Activated T-helper 9 cell treated with anti-CD3 and anti-CD28 coated beads, Interleukin-2, amount 50 U/mL, for 16 hours (primary cell): ENCODE measurements around the gene TIMP1.
"Not testable (repeated sequence)": the region's sequence is repeated elsewhere in the genome, so short reads cannot be mapped to it uniquely, and the experiment has no call there.

Source experiments
- DNase-seq: peaks from one replicate; pipeline ENCODE4 v3.0.0-alpha.2; 2020; ENCODE audit warnings: low read depth

The TIMP1 gene

DNA sequence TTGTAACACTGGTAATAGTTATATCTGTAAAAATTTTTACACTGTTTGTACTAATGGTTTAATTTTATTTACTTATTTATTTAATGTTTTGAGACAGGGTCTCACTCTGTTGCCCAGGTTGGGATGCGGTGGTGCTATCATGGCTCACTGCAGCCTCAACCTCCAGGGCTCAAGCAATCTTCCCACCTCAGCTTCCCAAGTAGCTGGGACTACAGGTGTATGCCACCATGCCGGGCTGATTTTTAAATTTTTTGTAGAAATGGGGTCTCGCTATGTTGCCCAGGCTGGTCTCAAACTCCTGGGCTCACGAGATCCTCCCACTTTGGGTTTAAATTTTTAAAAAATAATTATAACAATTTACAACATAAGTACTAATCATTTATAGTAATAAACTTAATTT, 20.9 kb downstream of the TIMP1 start:
- not testable (repeated sequence) for DNase-seq

DNA sequence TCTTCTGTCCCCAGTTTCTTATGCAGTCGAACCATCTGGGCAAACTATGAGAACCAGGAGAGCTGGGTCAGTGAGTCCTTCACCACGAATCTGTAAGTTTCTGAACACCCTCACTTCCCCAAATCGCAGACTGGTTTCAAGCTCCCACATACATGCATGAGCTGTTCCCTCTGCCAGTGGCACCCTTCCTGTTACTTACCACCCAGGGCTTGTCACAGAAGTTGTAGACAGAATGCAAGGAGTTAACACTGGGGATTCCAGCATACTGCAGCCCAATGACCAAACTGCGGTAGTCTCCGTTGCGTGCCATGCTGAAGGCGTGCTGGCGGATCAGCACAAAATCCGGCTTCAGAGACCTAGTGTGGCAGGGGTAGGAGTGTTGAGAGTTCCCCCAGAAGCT, 22.8 kb downstream of the TIMP1 start:
- DNase-seq, result no peak

DNA sequence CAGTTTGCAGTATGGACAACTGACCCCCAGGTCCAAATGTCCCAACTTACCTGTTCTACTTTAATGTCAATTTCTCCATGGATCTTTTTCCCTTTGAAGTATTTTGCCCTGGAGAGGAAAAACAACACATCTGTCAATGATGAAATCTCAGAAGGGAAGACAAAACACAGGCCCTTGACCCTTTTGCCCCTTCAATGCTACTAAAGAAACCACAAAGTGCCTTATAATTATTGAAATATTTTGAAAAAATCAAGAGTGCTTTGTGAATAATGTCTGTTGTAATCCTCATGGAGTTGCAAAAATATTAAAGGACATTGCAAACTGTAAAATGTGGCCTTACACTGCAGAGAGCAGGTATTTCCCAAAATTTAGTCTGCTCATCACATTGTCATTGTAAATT, 24.9 kb downstream of the TIMP1 start:
- no peak for DNase-seq

DNA sequence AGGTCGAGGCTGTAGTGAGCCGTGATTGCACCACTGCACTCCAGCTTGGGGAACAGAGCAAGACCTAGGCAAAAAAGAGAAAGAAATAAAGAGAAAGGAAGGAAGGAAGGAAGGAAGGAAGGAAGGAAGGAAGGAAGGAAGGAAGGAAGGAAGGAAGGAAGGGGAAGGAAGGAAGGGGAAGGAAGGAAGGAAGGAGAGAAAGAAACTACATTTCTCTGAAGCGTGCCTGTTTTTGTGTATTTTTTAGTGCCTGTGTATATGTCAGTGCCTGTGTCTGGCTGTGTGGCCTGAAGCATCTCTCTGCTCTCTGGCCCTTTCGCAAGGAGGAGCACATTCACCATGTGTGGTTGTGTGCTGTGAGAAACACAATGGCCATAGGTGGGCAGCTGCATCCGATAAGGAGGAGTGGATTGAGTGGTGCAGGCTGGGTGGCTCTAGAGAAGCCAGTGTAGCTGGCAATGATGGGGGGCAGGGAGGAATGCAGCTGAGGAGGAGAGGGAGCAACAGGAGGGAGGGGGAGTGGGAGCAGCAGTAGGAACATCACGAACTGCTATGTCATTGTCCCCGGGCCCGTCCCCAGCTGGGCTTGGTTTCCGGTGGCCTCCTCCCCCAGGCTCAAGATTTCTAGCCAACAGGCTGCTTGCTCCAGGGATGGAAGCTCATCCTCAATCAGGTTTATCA, 26.0 kb downstream of the TIMP1 start:
- DNase-seq, result no peak

DNA sequence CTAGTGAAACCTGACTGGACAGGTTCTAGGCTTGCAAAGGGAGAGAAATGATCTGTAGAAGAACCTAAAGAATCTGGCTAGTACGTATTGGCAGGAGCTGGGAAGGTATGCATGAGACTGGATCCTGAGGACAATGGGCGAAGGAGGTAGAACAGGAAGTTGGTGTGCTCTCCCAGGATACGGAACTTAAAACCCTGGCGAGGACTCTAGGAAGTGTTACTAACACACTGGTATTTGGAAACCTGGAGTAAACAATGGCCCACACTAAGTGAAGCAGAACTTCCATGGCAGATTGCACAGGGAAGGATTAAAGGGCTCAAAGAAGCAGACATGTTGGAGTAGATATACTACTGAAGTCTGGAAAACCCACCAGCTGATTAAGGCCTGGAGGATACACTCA, 28.3 kb downstream of the TIMP1 start:
- no peak for DNase-seq

DNA sequence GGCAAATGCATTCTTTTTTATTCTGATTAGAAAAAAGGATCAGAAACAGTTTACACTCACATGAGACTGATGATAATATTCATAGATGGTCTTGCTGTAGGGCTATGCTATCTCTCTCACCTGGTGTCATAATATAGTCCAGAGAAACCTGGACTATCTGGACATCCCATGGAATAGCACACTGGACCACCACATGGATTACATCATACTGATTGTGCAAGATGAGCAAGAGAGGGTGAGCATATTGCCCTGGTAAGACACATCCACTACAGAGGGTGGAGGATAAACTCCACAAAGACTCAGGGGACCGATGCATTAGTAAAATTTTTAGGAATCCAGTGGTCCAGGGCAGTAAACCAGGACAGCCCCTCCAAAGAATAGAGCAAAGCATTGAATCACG, 29.3 kb downstream of the TIMP1 start:
- DNase-seq, result no peak

DNA sequence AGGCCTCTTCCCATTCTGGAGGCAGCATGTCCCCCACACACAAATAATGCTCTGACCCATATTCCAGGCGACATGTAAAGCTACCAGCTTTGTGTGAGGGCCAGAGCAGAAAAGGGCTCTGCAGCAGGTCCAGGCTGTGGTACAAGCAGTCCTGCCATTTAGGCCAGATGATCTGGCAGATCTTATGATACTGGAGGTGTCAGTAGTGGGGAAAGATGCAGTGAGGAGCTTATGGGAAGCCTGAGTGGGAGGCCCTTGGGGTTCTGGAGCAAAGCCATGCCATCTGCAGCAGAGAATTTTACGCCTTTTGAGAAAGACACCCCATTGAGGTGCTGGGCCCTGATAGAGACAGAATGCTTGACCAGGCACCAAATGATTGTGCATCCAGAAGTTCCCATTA, 29.7 kb downstream of the TIMP1 start:
- DNase-seq, result no peak

DNA sequence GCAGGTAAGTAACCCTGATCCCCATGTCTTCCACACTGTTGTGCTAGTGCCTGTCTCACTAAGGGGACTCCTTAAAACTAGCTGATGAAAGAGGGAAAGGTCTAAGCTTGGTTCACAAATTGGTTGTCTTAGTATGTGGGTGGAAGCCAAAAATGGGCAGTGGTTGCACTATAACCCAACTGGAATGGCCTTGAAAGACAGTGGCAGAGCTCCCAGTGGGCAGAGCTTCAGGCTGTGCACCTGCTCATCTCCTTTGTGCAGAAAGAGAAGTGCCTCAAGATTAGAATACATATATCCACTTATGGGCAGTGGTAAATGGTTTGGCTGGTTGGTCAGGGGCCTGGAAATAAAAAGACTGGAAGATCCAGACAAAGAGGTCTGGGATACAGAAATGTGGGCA, 30.2 kb downstream of the TIMP1 start:
- no peak for DNase-seq

DNA sequence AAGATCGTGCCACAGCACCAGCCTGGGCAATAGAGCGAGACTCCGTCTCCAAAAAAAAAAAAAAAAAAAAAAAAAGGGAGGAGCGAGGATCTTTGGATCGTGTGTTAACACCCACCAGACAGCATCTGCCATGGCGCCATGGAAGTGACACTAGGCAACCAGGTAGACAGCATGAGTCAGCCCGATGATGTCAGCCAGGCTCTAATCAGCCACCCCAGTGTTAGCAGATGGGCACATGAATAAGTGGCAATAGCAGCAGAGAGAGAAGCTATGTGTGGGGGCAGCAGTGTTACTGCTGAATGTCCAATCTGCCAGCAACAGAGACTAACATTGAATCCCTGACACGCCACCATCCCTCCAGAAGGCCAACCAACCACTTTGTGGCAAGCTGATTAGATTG, 30.8 kb downstream of the TIMP1 start:
- DNase-seq, result no peak

DNA sequence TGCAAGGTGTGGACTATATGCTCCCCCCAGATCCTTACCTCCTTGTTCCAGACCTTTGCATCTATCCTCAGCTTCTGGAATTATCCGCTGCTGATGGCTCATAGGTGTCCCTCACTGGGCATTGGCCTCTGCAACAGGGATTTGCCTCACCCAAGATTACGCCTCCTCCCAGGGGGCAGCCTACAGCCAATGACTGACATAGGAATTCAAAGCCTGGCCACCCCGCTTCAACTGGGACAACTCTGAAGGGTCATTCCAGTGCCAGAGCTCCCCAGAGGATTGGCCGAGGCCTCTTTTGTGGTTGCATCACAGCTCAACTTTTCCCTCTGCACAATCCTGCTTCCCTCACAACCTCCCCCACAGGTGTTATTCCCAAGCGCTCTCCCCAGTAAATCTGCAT, 32.4 kb downstream of the TIMP1 start:
- DNase-seq, result no peak

DNA sequence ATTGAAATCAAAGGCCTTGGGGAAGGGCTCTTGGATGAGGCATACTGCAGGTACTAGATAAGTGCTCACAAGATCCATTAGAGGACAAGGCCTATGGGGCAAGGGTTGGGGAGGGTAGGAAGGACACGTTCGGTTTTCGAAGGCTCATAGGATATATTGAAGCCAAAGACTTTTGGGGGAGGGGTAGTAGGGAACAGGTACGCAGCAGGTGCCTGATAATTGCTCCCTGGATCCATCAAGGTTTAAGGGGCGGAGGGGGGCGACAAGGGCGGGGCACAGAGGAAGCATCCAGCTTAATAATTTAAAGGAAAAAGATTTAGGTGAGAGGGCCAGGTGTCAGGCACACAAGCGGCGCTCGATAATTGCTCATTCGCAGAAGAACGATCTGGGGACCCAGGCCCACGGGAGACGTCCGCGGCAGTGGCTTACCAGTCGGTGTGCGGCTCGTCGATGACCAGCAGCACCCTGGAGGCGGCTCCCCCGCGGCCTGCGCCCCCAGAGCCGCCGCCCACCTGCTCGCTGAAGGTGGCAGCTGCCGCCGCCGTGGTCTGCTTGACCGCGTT, 36.8 kb downstream of the TIMP1 start:
- DNase-seq, result no peak

DNA sequence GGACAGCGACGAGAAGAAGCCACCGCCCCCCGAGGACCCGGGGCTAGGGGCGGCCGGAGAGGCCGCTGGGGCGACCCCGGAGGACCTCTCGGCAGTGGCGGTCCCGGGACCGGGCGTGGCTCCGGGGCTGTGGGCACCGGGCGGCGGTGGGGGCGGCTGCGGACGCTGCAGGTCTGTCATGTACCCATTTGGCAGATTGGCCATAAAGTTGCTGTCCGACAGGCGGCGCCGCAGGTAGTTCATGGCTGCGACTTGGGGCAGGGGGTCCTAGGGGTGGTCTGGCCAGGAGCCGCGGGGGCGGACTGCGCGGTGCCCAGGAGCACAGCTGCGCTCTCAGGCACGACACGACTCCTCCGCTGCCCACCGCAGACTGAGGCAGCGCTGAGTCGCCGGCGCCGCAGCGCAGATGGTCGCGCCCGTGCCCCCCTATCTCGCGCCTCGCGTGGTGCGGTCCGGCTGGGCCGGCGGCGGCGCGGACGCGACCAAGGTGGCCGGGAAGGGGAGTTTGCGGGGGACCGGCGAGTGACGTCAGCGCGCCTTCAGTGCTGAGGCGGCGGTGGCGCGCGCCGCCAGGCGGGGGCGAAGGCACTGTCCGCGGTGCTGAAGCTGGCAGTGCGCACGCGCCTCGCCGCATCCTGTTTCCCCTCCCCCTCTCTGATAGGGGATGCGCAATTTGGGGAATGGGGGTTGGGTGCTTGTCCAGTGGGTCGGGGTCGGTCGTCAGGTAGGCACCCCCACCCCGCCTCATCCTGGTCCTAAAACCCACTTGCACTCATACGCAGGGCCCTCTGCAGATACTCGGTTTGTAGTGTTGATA, 37.5 kb downstream of the TIMP1 start, which contains the start of gene SYN1:
SYN1 (minus strand) TSS at position 372 of the 817 bp plus-strand sequence; CDS start at position 243, 129 bp downstream.
- DNase-seq, result peak; percentile 68

DNA sequence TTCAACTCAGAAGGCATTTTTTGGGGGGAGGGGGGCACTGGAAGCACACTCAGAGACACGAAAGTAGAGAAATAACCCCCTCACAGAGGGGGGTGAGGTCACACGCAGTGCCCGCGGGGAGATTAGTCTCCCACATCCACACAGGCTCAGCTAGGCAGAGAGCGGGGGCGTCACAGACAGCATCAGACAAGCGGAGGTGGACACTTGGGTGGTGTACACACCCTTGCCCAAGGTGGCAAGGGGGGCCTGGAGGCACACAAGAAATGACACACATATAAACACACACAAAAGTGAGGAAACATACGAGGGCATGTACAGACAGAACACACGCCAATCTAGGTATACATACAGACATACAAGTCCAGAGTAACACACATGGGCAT, 38.1 kb downstream of the TIMP1 start:
- no peak for DNase-seq

DNA sequence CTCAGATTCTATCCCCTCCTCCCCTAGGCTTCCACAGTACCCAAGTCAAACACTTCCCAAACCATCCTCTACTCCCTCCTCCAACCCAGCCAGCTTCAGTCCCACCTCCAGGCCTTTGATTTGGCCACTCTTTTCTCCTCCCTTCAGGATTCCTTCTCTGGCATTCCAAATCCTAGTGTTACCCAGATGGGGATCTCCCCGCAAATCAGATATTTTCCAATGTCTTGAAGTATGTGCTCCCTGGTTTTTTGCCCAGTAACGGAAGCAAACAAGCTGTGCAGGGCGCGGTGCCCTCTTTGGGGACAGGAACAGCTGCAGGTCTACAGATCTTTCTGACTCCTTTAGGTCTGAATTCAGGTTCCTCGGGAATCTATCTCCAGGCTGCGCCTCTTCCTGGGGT, 39.6 kb downstream of the TIMP1 start:
- no peak for DNase-seq

DNA sequence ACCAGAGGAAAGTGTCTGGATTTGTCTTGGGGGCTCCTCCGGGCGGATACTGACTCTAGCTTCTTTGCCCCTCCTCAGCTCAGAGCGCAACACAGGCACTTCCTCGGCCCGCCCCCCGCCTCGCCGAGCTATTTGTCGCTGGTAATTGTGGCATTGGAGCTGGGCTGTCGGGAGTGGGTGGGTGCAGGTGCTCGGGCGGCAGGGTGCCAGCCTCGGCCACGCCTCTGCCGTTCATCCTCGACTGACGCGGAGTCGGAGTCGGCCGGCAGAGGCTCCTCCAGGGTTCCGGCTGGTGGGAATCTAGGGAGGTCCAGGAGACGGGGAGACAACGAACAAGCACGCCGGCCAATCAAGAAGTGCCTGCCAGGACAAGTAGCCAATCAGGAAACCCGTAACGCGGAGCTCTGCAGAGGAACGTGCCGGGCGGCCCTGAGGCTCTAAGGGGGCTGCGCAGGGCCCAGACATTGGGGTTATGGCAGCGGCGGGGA, 41.3 kb downstream of the TIMP1 start:
- no peak for DNase-seq

DNA sequence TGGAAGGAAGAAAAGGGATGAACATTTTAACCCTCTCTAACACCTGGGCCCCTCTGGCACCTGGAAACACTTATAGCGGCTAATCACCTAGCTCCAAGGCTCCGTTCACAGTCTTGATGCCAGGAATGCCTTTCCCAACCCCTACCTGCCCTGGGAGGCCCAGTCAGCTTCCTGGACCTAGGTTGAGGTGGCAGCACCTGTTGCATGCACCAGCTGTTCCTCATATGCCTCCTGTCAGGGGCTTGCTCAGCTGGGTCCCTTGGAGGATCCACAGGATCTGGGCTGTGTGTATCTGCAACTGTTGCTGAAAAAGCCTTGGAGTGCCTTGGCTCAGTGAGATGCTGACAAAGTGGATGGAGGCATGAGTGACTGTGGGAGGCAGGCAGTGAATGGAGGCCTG, 43.1 kb downstream of the TIMP1 start:
- DNase-seq, result no peak

DNA sequence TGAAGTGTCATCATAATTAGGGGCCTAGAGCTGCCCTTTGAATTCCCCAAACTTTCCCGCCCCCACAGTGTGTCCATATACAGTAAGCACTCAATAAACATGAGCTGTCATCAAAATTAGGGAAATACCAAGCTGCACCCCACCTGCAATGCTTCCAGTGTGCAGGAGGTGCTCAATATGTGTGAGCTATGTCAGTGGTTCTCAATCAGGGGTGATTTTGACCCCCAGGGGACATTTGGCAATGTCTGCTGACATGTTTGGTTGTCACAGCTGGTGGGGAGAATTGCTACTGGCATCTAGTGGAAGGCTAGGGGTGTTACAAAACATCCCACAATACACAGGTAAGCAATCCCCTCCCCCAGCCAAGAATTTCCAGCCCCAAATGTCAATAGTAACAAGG, 46.7 kb downstream of the TIMP1 start:
- DNase-seq, result no peak

DNA sequence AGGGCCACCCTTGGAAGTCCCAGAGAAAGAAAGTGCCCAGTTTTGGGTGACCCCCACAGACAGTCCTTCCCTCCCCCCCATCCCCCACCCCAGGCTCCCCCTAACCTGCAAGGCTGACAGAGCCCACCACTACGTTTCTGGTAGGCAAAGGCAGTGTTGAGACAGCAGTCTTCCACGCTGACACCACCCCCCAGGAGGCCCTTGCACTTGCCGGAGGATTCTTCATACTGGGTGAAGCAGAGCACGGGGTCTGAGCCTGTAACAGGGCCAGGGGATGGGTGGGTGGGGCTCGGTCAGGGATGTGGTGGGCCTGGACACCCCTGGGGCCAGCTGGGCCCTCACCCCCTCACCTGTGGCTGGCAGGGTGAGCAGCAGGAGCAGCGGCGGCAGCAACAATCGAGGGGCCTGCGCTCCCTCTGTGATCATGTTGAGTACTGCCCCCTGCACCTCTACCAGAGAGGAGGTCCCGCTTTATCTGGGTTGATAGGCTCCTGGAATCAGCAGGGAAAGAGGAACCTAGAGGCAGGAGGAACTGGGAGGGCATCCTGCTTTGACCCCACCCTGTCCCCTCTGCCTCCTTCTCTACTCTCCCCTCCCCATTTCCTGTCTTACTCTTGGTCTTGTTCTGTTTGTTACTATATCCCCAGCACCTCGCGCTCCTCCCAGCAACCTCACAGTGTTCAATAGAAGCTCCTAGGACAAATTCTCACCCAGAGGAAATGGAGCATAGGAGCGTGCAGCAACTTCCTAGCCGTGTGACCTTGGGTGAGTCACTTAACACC, 47.4 kb downstream of the TIMP1 start, which contains the start of gene CFP:
CFP (minus strand) TSS at position 512 of the 782 bp plus-strand sequence; CDS start at position 426, 86 bp downstream.
- DNase-seq, result no peak

DNA sequence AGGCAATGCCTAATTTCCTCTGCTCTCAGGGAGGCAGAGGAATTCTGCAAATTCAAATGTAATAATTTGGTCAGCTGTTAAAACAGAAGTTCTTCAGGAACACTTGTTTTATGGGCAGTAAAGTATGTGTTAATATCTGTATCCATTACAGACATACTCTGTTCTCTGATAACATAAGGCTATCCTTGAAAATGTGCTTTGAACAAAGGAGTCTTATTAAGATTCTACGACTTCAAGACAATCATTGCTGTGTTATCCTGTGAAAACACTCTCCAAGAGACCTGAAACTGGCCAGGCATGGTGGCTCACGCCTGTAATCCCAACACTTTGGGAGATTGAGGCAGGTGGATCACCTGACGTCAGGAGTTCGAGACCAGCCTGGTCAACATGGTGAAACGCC, 49.4 kb downstream of the TIMP1 start:
- no peak for DNase-seq

DNA sequence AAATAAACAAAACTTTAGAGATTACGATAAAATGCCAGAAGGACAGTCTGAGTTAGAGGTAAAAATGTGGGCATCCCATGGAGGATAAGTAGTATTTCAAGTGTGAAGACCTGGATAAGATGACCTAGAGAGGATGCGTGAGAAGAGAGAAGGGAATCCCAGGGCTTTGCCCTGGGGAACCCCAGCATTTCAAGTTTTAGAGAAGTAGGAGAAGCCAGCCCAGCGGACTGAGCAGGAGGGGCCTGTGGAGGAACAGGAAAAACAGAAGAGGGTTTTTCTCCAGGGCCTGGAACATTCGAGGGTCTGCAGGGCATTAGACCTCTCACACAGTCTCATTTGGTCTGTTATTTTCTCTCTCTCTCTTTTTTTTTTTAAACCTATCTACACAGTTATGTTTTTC, 50.4 kb downstream of the TIMP1 start:
- DNase-seq, result no peak

DNA sequence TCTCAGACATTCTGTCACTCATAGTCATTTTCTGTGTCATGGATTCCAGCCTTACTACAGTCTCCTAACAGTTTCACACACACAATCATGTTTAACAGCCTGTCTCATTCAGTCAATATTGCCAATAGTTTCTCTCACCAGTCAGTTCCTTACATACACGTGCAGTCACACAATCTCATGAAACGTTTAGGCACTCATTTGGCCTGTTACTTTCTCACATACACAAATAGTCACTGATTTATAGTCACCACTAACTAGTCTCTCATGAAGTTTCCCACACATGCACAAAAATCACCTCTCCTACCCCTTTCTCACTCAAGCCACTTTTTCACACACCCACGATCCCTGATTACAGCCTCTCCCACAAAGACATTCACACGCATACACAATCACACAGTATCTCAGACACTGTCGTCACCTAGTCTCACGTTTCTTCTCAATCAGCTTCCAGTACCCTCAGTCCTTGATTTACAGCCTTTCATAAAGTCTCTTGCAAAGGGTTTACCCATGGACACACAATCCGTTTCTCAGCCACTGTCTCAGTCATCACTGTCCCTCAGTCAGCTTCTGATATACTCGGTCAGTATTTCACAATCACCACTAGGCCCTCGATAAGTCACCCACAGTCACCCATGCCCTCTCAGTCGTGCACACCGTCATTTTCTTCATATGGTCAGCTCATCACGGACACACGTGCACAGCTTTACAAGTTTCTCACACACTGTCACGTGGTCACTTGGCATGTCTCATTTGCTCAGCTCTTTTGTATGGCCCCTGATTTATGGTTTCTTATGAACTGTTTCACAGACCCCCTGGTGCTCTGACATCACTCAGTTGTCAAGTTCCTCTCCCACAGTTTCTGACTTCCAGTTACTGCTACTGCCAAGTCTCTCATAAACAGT, 51.7 kb downstream of the TIMP1 start:
- DNase-seq, result no peak
